Fibroblast of the aortic adventitia (primary cell): Measurements from ENCODE around the gene EEA1. TPM values are rescaled to one million over a fixed set of nuclear protein-coding genes. Genes with fewer than 3 reads are reported as not detected.

Experiments
- DNase-seq: peaks from one replicate; pipeline ENCODE4 v3.0.0-alpha.2; 2010; ENCODE audit warnings: low read depth
- H3K4me3 ChIP-seq: 2 replicates; pipeline ENCODE4 v1.5.1; 2011; ENCODE audit warnings: low read depth, mild to moderate bottlenecking, control low read depth, low read length, moderate library complexity
- CTCF ChIP-seq: IDR thresholded peaks from 2 replicates; pipeline ENCODE4 v1.5.1; 2011; ENCODE audit warnings: mild to moderate bottlenecking, low read length, control low read depth, inconsistent platforms; ENCODE audit not compliant: insufficient read depth
- total RNA-seq: library from RNA; depleted of rRNA; stranded (reverse); fragments of >200 nt; gene quantifications from 2 replicates; pipeline ENCODE4 v1.2.3, GENCODE V29; 2012; ENCODE audit warnings: low replicate concordance

Gene EEA1
- total RNA-seq, 1 donor = 42.3 TPM

- TF ChIP-seq CTCF = no peak
- peak; percentile 84 for DNase-seq
- H3K4me3 ChIP-seq = peak overlapping the region; percentile 81
Observed at GRCh38 chr12:92927436-92928281, 1.4 kb downstream of the EEA1 start.

GRCh38 chr12:92927055-92927435 lies 2.0 kb downstream of the EEA1 start:
- peak; percentile 28 for TF ChIP-seq CTCF
- DNase-seq = peak; percentile 51
- H3K4me3 ChIP-seq = peak overlapping the region; percentile 81

- DNase-seq = no peak
- no peak for TF ChIP-seq CTCF
- peak overlapping the region; percentile 81 for H3K4me3 ChIP-seq
Observed at GRCh38 chr12:92926549-92926948, 2.5 kb downstream of the EEA1 start.

- H3K4me3 ChIP-seq = no peak overlapping the region
- TF ChIP-seq CTCF = no peak
- no peak for DNase-seq
Observed at GRCh38 chr12:92921877-92922276, 7.2 kb downstream of the EEA1 start.

- no peak for TF ChIP-seq CTCF
- no peak overlapping the region for H3K4me3 ChIP-seq
- no peak for DNase-seq
Observed at GRCh38 chr12:92915365-92915764, 13.7 kb downstream of the EEA1 start.

GRCh38 chr12:92914170-92914569 lies 14.9 kb downstream of the EEA1 start:
- no peak for TF ChIP-seq CTCF
- no peak for DNase-seq
- H3K4me3 ChIP-seq = no peak overlapping the region
